COLO668 (cell line): ENCODE measurements around the gene ACTMAP.
A peak's percentile ranks its signal among the peaks of the same experiment; 100 is the strongest.
"Not testable (repeated sequence)": the region's sequence is repeated elsewhere in the genome, so short reads cannot be mapped to it uniquely, and the experiment has no call there.

Experiments
- DNase-seq: peaks from one replicate; lab custom pipeline; 2025; ENCODE audit not compliant: unreplicated experiment; lab: John Stamatoyannopoulos, UW

ACTMAP gene, protein sequence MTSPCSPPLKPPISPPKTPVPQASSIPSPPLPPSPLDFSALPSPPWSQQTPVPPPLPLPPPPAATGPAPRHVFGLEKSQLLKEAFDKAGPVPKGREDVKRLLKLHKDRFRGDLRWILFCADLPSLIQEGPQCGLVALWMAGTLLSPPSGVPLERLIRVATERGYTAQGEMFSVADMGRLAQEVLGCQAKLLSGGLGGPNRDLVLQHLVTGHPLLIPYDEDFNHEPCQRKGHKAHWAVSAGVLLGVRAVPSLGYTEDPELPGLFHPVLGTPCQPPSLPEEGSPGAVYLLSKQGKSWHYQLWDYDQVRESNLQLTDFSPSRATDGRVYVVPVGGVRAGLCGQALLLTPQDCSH

GRCh38 chr19:40750058-40750873 lies at the start of gene ACTMAP:
TSS of gene ACTMAP (minus strand) at chr19:40750477. CDS start at chr19:40749803, 674 bp downstream.
- DNase-seq, result peak; percentile 99

GRCh38 chr19:40799558-40800338 lies 49.5 kb upstream of the ACTMAP start:
- DNase-seq, result peak; percentile 43

DNA sequence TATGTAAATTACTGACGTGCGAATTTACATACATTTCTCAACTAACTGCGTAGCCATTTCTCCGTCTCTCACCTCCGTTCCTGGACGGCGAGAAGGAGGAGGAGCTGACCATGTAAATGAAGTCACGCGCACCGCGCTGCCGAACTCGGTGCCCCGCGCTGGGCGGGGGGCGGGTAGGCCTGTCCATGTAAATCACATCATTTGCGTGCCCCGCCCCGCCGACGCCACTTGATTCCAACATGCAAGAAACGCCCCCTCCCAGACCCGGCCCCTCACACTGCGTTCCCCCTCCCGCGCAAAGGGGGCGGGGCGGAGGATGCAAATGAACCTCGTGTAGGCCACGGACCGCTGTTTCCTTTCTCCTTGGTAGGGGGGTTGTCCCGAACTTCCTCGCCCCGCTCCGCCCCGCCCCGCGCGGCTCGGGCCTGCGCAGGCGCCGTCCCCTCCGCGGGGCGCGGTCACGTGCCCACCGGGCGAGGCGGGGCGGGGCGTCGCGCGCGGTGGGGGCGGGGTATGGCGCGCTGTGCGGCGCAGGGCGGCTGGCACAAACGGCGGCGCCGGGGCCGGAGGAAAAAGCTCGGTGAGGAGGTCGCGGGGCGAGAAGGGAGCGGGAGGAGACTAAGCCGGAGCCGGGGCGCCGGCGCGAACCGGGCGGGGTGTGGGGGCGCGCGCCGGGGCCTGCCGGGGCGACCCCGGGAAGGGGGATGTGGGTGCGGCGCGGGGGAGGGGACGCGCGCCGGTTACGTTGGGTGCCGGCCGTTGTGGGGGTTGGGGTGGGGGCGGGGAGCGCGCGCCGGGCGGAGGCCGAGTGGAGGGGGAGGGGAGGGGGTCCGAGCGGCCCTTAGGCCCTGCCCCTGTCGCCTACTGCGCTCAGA lies 48.6 kb upstream of the ACTMAP start, which contains the start of gene EGLN2:
EGLN2 (plus strand) TSS at position 509 of the 875 bp plus-strand sequence. CDS start 1,382 bp downstream, outside the sequence.
- DNase-seq, result peak; percentile 100

- peak; percentile 76 for DNase-seq
Observed at GRCh38 chr19:40797963-40798682, 47.8 kb upstream of the ACTMAP start.

DNA sequence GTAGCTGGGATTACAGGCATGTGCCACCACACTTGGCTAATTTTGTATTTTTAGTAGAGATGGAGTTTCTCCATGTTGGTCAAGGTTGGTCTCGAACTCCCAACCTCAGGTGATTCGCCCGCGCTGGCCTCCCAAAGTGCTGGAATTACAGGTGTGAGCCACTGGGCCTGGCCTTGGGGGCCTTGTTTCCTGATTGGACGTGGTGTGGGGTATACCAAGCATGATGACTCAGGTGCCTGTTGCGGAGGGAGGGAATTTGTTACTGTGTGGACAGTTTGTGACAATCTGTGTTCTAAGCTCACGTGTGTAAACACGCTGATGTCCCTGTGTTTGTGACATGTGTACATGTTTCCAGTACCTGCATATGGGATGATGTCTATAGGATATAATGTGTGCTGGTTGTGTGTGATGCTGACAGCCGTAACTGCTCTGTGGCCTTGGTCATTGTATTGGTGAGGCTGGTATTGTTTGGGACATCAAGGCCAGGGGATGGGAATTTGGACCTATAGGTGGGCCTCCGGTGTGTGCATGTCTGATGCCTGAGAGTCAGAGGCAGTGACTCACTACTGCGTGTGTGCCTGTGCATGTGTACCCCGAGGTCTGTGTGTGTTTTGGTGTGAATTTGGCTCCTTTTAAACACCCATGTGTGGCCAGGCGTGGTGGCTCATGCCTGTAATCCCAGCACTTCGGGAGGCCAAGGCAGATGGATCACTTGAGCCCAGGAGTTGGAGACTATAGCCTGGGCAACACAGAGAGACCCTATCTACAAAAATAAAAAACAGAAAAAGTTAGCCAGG lies 47.1 kb upstream of the ACTMAP start:
- DNase-seq, result no peak

- DNase-seq, result no peak
Observed at GRCh38 chr19:40791996-40792395, 41.7 kb upstream of the ACTMAP start.

- no peak for DNase-seq
Observed at GRCh38 chr19:40791349-40791748, 41.1 kb upstream of the ACTMAP start.

GRCh38 chr19:40786060-40787037 lies 36.1 kb upstream of the ACTMAP start:
- DNase-seq, result no peak

- DNase-seq, result no peak
Observed at GRCh38 chr19:40785526-40785925, 35.2 kb upstream of the ACTMAP start.

- not testable (repeated sequence) for DNase-seq
Observed at GRCh38 chr19:40784146-40784545, 33.9 kb upstream of the ACTMAP start.

DNA sequence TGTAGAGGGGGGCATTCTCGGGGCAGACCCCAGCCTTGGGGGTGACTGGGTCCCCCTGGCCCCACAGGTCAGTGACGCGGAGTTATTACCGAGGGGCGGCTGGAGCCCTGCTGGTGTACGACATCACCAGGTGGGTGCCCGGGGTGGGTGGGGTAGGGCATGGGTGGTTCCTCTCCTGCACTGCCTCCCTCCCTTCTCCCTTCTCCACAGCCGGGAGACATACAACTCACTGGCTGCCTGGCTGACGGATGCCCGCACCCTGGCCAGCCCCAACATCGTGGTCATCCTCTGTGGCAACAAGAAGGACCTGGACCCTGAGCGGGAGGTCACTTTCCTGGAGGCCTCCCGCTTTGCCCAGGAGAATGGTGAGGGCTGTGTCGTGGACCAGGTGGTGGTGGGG lies 33.4 kb upstream of the ACTMAP start:
- DNase-seq, result no peak

DNA sequence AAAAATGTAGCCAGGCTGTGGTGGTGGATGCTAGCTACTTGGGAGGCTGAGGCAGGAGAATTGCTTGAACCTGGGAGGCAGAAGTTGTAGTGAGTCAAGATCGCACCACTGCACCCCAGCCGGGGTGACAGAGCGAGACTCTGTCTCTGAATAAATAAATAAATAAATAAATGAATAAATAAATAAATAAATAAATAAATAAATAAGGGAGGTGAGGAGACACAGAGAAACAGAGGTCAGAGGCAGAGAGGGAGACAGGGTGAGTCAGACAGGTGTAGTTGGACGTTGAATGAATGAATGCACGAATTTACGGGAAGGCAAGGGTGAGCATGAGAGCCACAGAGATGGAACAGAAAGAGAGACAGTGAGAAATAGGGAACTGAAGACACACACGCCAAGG lies 30.9 kb upstream of the ACTMAP start:
- no peak for DNase-seq

- no peak for DNase-seq
Observed at GRCh38 chr19:40780582-40780981, 30.3 kb upstream of the ACTMAP start.

GRCh38 chr19:40778706-40779284 lies 28.5 kb upstream of the ACTMAP start:
- DNase-seq, result no peak

GRCh38 chr19:40777937-40778705 lies 27.8 kb upstream of the ACTMAP start, which contains the start of gene RAB4B:
TSS of gene RAB4B (plus strand) at chr19:40778247. CDS start at chr19:40778376, 129 bp downstream.
- peak; percentile 99 for DNase-seq

DNA sequence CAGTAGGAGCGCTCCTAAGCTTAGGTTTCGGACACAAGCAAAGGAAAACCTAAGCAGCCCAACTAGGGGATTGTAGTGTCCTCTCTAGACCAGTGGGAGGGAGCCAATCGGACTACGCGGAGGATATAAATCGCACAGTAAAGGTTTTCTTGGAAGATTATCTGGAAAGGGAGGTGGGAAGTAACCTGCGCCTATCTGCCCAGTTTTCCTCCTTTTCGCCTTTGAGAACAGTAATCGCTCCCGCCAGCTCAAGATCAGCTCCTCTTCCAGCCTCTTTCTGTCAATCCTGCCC lies 27.3 kb upstream of the ACTMAP start:
- no peak for DNase-seq
